ENCODE results near the gene UBE2E2. TPM values are rescaled to one million over a fixed set of nuclear protein-coding genes. Genes with fewer than 3 reads are reported as not detected.
A peak's percentile ranks its signal among the peaks of the same experiment; 100 is the strongest.

UBE2E2 gene
- total RNA-seq, 1 experiment from 2014 or later: 38.6 TPM

- Histone ChIP-seq H2BK15ac (ENCODE audit: low read depth, low read length) (no peak overlapping the region), H3K4ac (ENCODE audit: low read depth, low read length) (no peak overlapping the region), H4K91ac (ENCODE audit: insufficient read length, low read depth, low read length) (no peak overlapping the region), H3K56ac (ENCODE audit: insufficient read length, low read depth, low read length) (no peak overlapping the region), H3T11ph (ENCODE audit: low read length) (no peak overlapping the region), H3K9me3 (ENCODE audit: control insufficient read depth, low read depth, low read length) (no peaks in the 10 kb centered on the region), H3K27ac (ENCODE audit: insufficient read length, low read depth, low read length) (no peak overlapping the region), H3K23ac (ENCODE audit: insufficient read length, low read depth, low read length) (no peak overlapping the region), H3K23me2 (ENCODE audit: insufficient read length, low read depth, low read length, poor library complexity, severe bottlenecking) (no peaks in the 10 kb centered on the region), H2BK120ac (ENCODE audit: low read depth, low read length, poor library complexity, severe bottlenecking) (no peak overlapping the region), H2AFZ (ENCODE audit: low read length) (no peak overlapping the region), H4K5ac (ENCODE audit: insufficient read length, low read depth, low read length) (no peak overlapping the region), H2AK5ac (ENCODE audit: insufficient read length, low read length) (no peak overlapping the region), H4K20me1 (ENCODE audit: control insufficient read depth, insufficient read depth, insufficient read length) (no peaks in the 10 kb centered on the region), H3K14ac (ENCODE audit: insufficient read depth, low read length) (no peak overlapping the region), H3K18ac (ENCODE audit: insufficient read length, low read depth, low read length) (no peak overlapping the region), H3K27me3 (ENCODE audit: insufficient read depth, low read length) (no peaks in the 10 kb centered on the region), H3K9ac (ENCODE audit: extremely low read depth, insufficient read length, low read length) (no peak overlapping the region), H2BK12ac (ENCODE audit: insufficient read length, low read depth, low read length) (no peak overlapping the region), H3K79me2 (ENCODE audit: insufficient read depth, low read length) (no peaks in the 10 kb centered on the region; the same call in 1 of the 2 replicates), H3K4me1 (ENCODE audit: insufficient read depth, low read length) (no peaks in the 10 kb centered on the region; the same call in 1 of the 2 replicates), H3K79me1 (ENCODE audit: insufficient read depth, low read depth, low read length, poor library complexity, severe bottlenecking) (peaks cover 3% of the 10 kb centered on the region), H2BK5ac (ENCODE audit: insufficient read length, low read length) (no peak overlapping the region), H4K8ac (replicated peaks; ENCODE audit: insufficient read length, low read depth, low read length) (no peak overlapping the region), H3K4me2 (ENCODE audit: insufficient read depth, insufficient read length, low read length) (no peak overlapping the region), H2BK20ac (ENCODE audit: low read depth, low read length, poor library complexity, severe bottlenecking) (no peak overlapping the region)
- Mint-ChIP-seq H3K4me3 (no peak overlapping the region), H3K4me1 (no peaks in the 10 kb centered on the region; a peak in 1 of 4 replicates), H3K9me3 (peaks cover 0 to 11% of the 10 kb centered on the region in 2 experiments; a peak in 4 of 5 replicates), H3K36me3 (ENCODE audit: insufficient read depth in 1 of 3, low read depth in 3 of 3) (peaks cover 0 to 3% (median 2%) of the 10 kb centered on the region in 3 experiments; a peak in 3 of 7 replicates), H3K27ac (0 out of 7 replicates have a peak overlapping the region, but pooled peaks of 1 of the 3 experiments have one; percentile 10), H3K27me3 (ENCODE audit: low read depth) (no peaks in the 10 kb centered on the region)
- no CpG with 5 or more reads among the region's 5 CpGs for WGBS (ENCODE audit: extremely low coverage, insufficient read length, low lambda C conversion rate)
- TF ChIP-seq CTCF (conservative IDR thresholded peaks at IDR 0.05): no peak
- no peak for DNase-seq
Measured at GRCh38 chr3:23301819-23302218, 98.7 kb downstream of the UBE2E2 start.

Data from H9 (cell line).